GM23338 (cell line): ENCODE results near the gene EFNB2. TPM values are rescaled to one million over a fixed set of nuclear protein-coding genes. Genes with fewer than 3 reads are reported as not detected.

Experiments used
- ATAC-seq: fragments of 200-7000 bp; cut with Tn5 transposase; 3 replicates; pipeline ENCODE4 v1.9.1; 2020
- DNase-seq: peaks from one replicate; pipeline ENCODE4 v3.0.0-alpha.2; 2015; ENCODE audit warnings: low spot score
- H2AFZ ChIP-seq: fragments of 200-600 bp; sonication (generic); 2 replicates; pipeline ENCODE4 v1.8.0; 2016; ENCODE audit warnings: antibody characterized with exemption, mild to moderate bottlenecking, moderate library complexity
- H3F3A ChIP-seq: fragments of 200-600 bp; sonication (generic); replicated peaks from 2 replicates; pipeline ENCODE4 v1.8.0; 2017; ENCODE audit warnings: antibody characterized with exemption, mixed run types, low read depth
- H3K27ac ChIP-seq: fragments of 200-600 bp; sonication (generic); 2 replicates; pipeline ENCODE4 v1.6.1; 2016; ENCODE audit warnings: low read depth
- H3K27me3 ChIP-seq: fragments of 200-600 bp; sonication (generic); 2 replicates; pipeline ENCODE4 v1.8.0; 2016; ENCODE audit warnings: mild to moderate bottlenecking, mixed run types, moderate library complexity; ENCODE audit not compliant: insufficient read depth
- H3K36me3 ChIP-seq: fragments of 200-600 bp; sonication (generic); 2 replicates; pipeline ENCODE4 v1.8.0; 2016; ENCODE audit warnings: mild to moderate bottlenecking; ENCODE audit not compliant: insufficient read depth
- H3K4me1 ChIP-seq: fragments of 200-600 bp; sonication (generic); 2 replicates; pipeline ENCODE4 v1.8.0; 2016; ENCODE audit warnings: mild to moderate bottlenecking, moderate library complexity; ENCODE audit not compliant: insufficient read depth
- H3K4me2 ChIP-seq: fragments of 200-600 bp; sonication (generic); 2 replicates; pipeline ENCODE4 v1.7.1; 2017; ENCODE audit warnings: mixed run types
- H3K4me3 ChIP-seq: fragments of 200-600 bp; sonication (generic); 2 replicates; pipeline ENCODE4 v1.6.1; 2016; ENCODE audit warnings: mixed run types
- H3K79me2 ChIP-seq: fragments of 200-600 bp; sonication (generic); replicated peaks from 2 replicates; pipeline ENCODE4 v1.8.0; 2017; ENCODE audit warnings: mild to moderate bottlenecking; ENCODE audit not compliant: insufficient read depth
- H3K9me2 ChIP-seq: fragments of 200-600 bp; sonication (generic); 2 replicates; pipeline ENCODE4 v1.8.0; 2017; ENCODE audit not compliant: insufficient read depth
- H4K20me1 ChIP-seq: fragments of 200-600 bp; sonication (generic); replicated peaks from 2 replicates; pipeline ENCODE4 v1.8.0; 2017; ENCODE audit warnings: mild to moderate bottlenecking; ENCODE audit not compliant: insufficient read depth
- H3K27ac Mint-ChIP-seq: 2 replicates; pipeline ENCODE4 v1.8.0; 2020; ENCODE audit warnings: inconsistent platforms, mild to moderate bottlenecking, moderate library complexity, mixed read lengths
- H3K27me3 Mint-ChIP-seq: 3 replicates; pipeline ENCODE4 v1.8.0; 2022; ENCODE audit warnings: low read depth, mild to moderate bottlenecking, moderate library complexity, mixed read lengths, inconsistent platforms; ENCODE audit not compliant: insufficient read depth, poor library complexity
- H3K36me3 Mint-ChIP-seq: 3 replicates; pipeline ENCODE4 v1.8.0; 2021; ENCODE audit warnings: low read depth, mild to moderate bottlenecking, inconsistent platforms, moderate library complexity, mixed read lengths
- H3K4me1 Mint-ChIP-seq: 3 replicates; pipeline ENCODE4 v1.8.0; 2020; ENCODE audit warnings: mild to moderate bottlenecking, inconsistent platforms, mixed read lengths
- H3K4me3 Mint-ChIP-seq: 3 replicates; pipeline ENCODE4 v1.8.0; 2021; ENCODE audit warnings: moderate library complexity, mild to moderate bottlenecking, inconsistent platforms, mixed read lengths
- H3K9me3 Mint-ChIP-seq: 3 replicates; pipeline ENCODE4 v1.8.0; 2020; ENCODE audit warnings: moderate library complexity, mild to moderate bottlenecking, inconsistent platforms, mixed read lengths
- CTCF ChIP-seq, 2 experiments: fragments of 200-600 bp in 1 of 2; sonication (generic) in 1 of 2; conservative IDR thresholded peaks; 2 replicates each; pipeline versions ENCODE4 v1.5.1 to v1.6.1; 2016 to 2017; ENCODE audit warnings: antibody characterized with exemption in 2 of 2, low read depth in 2 of 2, mild to moderate bottlenecking in 2 of 2, moderate library complexity in 1 of 2
- ETS1 ChIP-seq: IDR thresholded peaks from 2 replicates; pipeline ENCODE4 v1.6.1; 2016; ENCODE audit warnings: antibody characterized with exemption
- EZH2phosphoT487 ChIP-seq: fragments of 200-600 bp; sonication (generic); IDR thresholded peaks from one replicate; pipeline ENCODE4 v1.8.1; 2018; ENCODE audit warnings: antibody characterized with exemption; ENCODE audit not compliant: unreplicated experiment
- NANOG ChIP-seq: IDR thresholded peaks from 2 replicates; pipeline ENCODE4 v1.6.1; 2016; ENCODE audit warnings: antibody characterized with exemption, borderline replicate concordance
- REST ChIP-seq: IDR thresholded peaks from one replicate; pipeline ENCODE4 v1.6.1; 2018; ENCODE audit warnings: antibody characterized with exemption; ENCODE audit not compliant: unreplicated experiment
- STAT1 ChIP-seq: IDR thresholded peaks from one replicate; pipeline ENCODE4 v1.6.1; 2016; ENCODE audit warnings: antibody characterized with exemption; ENCODE audit not compliant: unreplicated experiment
- ZNF114 ChIP-seq: fragments of 250-450 bp; sonication (Bioruptor Pico); IDR thresholded peaks from 2 replicates; pipeline ENCODE4 v1.5.0; 2020; ENCODE audit warnings: mild to moderate bottlenecking, moderate library complexity
- ZNF331 ChIP-seq: fragments of 250-450 bp; sonication (Bioruptor Pico); IDR thresholded peaks from 2 replicates; pipeline ENCODE4 v1.5.0; 2020; ENCODE audit warnings: low read depth, mild to moderate bottlenecking, moderate library complexity
- ZNF462 ChIP-seq: fragments of 250-450 bp; sonication (Bioruptor Pico); IDR thresholded peaks from 2 replicates; pipeline ENCODE4 v1.5.0; 2020; ENCODE audit warnings: mild to moderate bottlenecking, moderate library complexity
- polyA plus RNA-seq: library from polyadenylated mRNA; unstranded; fragments of >200 nt; fragmentation: Nextera tagmentation; extraction: Ambion mirVana; gene quantifications from 2 replicates; pipeline ENCODE4 v1.2.1, GENCODE V29; 2016
- total RNA-seq: library from RNA; depleted of rRNA; stranded (reverse); fragments of >200 nt; shearing (Covaris generic); gene quantifications from 2 replicates; pipeline ENCODE4 v1.2.3, GENCODE V29; 2014

EFNB2 gene
- total and polyA plus RNA-seq, 2 experiments from 2014 or later: 5.7 to 10.9 TPM

- peaks cover 33% of the 10 kb centered on the region for H3K36me3 ChIP-seq
- H3K27me3 ChIP-seq: no peaks in the 10 kb centered on the region
- no peaks in the 10 kb centered on the region for H3K9me3 Mint-ChIP-seq
- H3K9me2 ChIP-seq: no peaks in the 10 kb centered on the region
- H3K79me2 ChIP-seq: peaks cover 100% of the 10 kb centered on the region
- no peak for DNase-seq
- no peak overlapping the region for H3K4me3 ChIP-seq
- H3K27me3 Mint-ChIP-seq: peaks cover 2% of the 10 kb centered on the region
- no peak overlapping the region for H3K27ac Mint-ChIP-seq
- no peak for ATAC-seq
- peaks cover 37% of the 10 kb centered on the region for H3K36me3 Mint-ChIP-seq
- H3K4me2 ChIP-seq: no peak overlapping the region
- H3K4me1 Mint-ChIP-seq: peaks cover 44% of the 10 kb centered on the region
- H4K20me1 ChIP-seq: peaks cover 73% of the 10 kb centered on the region
- no peak overlapping the region for H3K27ac ChIP-seq
- peaks cover 43% of the 10 kb centered on the region for H3K4me1 ChIP-seq
- H2AFZ ChIP-seq: no peak overlapping the region
- H3K4me3 Mint-ChIP-seq: no peak overlapping the region
- no peaks in the 10 kb centered on the region for H3F3A ChIP-seq
- TF ChIP-seq STAT1 (no peak), EZH2phosphoT487 (no peak), ZNF114 (CRISPR knock-in tag) (no peak), ETS1 (no peak), NANOG (no peak), ZNF462 (no peak), CTCF (conservative IDR thresholded peaks at IDR 0.05; ENCODE audit: low read depth in 2 of 2) (no peak), REST (no peak), ZNF331 (CRISPR knock-in tag) (no peak)
Observed at GRCh38 chr13:106560821-106561220, 25.4 kb upstream of the EFNB2 start.
